HG02642 (cell line): ENCODE data around the gene RPS26.
"Not testable (repeated sequence)": the region's sequence is repeated elsewhere in the genome, so short reads cannot be mapped to it uniquely, and the experiment has no call there.

Source experiments
- ATAC-seq: cut with Tn5 transposase; IDR thresholded peaks from one replicate; pipeline ENCODE4 v1.9.1; 2021; ENCODE audit warnings: mild to moderate bottlenecking; ENCODE audit not compliant: unreplicated experiment, poor library complexity

The RPS26 gene

DNA sequence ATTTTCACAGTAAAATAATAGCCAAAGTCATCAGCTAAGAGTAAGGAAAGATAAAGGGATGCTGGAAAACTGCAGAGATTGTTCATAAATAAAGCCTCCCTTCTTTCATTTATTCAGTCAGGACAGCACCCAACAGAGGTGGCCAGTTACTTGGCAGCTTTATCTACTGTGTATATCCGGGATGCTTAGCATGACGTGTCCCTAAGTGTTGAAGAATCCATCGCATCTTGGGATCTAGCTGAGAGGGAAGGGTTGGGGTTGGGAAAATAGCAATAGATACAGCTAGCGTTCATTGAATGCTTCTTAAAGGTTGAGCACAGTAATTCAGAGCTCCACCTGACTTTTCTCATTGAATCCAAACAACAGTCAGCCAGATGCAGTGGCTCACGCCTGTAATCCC, 32.7 kb downstream of the RPS26 start:
- ATAC-seq, result no peak

DNA sequence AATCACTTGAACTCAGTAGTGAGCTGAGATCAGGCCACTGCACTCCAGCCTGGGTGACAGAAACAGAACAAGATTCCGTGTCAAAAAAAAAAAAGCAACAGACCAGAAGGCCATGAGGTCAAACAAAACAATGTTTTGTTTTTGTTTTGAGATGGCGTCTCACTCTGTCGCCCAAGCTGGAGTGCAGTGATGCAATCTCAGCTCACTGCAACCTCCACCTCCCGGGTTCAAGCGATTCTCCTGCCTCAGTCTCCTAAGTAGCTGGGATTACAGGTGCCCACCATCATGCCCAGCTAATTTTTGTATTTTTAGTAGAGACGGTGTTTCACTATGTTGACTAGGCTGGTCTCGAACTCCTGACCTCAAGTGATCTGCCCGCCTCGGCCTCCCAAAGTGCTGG, 36.2 kb downstream of the RPS26 start:
- not testable (repeated sequence) for ATAC-seq

DNA sequence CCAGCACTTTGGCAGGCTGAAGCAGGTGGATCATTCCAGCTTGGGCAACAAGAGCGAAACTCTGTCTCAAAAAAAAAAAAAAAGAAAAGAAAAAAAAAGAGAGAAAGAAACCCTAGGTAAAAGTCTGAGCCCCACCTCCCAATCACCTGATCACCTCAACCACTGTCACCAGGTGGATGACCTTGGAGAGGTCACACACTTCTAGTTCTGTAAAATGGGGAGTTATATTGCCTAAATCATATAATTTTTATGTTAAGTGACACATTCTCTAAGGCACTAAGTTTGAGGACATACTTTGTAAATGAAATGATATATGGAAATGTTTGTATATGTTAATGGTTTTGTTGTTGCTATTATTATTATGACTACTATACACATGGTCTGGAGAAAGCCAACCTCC, 36.7 kb downstream of the RPS26 start:
- no peak for ATAC-seq

DNA sequence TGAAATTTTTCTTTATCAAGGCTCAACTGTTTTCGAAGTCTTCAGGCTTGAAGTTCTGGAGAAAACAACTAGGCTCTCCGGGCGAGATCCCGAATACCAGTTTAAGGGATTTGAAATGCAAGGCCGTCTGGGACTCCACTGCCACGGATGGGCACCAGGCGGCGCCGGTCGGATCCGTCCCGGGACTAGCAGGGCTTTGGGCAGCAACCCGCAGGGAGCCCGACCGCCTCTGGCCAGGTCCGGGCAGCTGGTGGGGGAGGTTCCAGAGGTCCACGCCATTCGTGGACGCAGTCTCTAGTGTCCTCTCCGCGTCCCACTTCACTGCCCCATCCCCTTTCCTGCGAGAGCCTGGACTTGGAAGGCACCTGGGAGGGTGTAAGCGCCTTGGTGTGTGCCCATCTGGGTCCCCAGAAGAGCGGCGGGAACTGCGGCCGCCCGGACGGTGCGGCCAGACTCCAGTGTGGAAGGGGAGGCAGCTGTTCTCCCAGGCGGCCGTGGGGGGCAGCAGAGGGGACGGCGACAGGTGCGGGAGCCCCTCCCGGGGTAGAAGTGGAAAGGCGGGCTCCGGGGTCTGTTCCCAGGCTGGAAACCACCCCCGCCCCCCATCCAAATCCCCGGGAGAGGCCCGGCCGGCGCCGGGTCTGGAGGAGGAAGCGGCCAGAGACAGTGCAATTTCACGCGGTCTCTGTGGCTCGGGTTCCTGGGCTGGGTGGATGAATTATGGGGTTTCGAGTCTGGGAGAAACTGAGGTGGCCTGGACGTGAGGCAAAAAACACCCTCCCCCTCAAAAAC, 37.4 kb downstream of the RPS26 start:
- peak; percentile 78 for ATAC-seq

DNA sequence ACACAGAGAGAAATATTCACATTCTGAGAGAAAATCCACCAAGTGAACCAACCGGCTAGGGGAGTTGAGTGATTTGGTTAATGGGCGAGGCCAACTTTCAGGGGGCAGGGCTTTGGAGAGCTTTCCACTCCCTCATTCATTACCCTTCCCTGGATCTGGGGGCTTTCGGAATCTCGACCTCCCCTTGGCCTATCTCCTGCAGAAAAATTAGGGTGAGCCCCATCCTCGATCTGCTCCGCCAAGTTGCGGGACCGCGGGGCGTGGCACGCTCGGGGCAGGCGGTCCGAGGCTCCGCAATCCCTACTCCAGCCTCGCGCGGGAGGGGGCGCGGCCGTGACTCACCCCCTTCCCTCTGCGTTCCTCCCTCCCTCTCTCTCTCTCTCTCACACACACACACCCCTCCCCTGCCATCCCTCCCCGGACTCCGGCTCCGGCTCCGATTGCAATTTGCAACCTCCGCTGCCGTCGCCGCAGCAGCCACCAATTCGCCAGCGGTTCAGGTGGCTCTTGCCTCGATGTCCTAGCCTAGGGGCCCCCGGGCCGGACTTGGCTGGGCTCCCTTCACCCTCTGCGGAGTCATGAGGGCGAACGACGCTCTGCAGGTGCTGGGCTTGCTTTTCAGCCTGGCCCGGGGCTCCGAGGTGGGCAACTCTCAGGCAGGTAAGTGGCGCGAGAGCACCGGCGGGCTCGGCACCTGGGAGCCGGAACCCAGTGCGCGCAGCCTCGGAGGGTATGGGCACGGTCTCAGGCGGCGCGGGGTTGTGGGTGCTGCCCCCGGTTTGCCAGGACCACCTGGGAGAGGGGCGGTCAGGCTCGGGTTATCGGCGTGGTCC, 38.2 kb downstream of the RPS26 start, which contains the start of gene ERBB3:
TSS of gene ERBB3 (plus strand) at position 443 of the 833 bp plus-strand sequence. CDS start at position 579, 136 bp downstream.
- peak; percentile 38 for ATAC-seq

DNA sequence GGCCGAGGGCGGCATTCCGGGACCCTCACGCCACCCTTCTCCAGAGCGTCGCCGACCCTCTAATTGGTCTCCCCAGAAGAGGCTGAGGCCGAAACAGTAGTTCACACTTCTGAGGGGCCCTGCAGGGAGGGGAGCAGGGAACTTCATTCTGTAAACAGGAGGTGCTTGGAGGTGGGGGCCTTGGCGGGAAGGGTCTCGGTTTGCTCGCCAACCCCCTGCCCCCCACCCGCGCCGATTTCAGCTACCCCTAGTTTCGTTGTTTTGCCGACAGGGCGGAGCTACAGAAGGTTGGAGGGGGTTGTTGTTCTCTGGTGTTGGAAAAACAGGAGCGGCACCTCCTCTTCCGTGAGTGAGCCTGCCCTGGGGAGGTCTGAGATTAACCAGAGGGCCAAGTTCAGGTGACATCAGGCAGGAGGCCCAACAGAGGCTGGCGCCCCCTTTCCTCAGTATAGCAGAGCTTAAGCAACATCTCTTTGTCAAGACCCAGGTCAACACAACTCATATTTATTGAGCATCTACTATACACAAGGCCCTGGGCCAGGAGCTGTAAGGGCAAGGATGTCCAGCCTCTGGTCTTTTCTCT, 38.9 kb downstream of the RPS26 start:
- ATAC-seq, result no peak

DNA sequence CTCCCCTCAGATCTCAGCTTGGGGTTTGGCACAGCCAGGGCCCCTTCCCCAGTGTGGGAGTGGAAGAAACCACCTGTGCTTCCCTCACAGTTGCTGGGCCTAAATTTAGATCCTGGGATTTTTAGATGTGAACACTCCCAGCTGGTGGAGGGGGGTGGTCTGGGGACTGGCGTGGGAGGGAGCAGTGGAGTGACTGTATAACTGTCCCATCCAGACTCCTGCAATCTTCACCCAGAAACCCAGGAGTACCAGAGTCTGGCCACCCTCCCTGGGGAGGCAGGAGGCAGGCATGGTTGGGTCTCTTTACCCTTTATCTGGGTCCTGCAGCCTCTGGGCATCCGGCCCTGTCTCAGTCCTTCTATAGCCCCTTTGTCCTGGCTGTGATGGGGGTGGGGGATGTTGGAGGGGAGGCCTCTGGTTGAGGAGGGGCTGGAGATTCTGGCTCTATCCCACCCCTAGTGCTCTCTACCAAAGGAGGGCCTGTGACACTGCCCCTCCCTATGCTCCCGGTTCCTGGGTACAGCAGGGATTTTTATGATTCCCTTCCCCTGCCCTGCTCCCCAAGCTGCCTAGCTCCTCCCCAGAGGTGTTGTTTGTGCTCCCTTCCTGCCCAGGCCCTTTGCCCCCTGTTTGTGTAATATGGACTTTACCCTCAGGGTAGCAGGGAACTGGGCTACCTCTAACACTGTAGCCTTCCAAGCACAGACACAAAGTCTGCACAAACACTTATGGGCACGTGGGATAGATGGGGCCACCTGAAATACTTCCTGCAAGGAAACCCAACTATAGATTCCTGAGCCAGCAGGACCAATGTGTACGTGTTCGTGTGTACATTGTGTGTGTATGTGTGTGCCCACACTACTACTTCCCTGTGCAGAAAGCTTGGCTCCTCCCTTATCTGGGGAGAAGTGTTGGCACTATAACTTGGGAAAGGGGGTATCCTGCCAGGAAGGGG, 40.0 kb downstream of the RPS26 start:
- no peak for ATAC-seq

DNA sequence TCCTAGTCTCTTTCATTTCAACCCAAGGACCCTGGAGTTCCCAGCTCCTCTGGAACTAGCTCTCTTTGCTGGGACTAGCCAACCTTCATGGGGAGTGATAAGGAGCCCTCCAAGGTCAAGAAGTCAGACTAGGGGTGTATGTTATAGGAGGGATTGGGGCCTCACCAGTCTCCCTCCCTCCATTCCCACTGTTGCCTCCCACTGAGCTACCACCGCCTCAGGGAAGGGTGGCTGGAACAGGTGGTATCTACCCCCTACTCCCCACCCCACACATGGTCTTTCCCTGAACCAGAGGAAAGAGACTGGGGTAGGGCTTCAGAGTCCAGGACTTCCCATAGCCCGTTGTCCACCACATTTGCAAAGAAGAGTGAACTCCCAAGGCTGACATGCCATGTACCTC, 40.7 kb downstream of the RPS26 start:
- ATAC-seq, result no peak

DNA sequence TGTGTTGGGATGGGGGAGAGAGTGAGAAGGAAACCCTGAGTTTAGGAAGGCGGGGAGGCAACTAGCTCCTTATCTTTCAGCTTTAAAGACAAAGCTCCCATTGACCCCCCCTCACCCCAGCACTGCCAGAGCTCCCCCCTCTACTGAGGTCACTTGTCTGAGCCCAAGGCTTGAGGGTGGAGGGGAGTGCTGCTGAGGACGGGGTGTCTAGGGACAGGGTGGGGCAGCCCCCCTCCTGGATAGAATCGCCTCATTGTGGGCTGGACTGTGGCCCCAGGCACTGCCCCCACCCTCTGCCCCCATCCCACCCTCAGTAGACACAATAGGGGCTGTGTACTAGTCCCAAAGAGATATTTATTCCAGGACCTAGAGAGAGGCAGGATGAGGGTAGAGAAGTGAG, 41.2 kb downstream of the RPS26 start:
- no peak for ATAC-seq

DNA sequence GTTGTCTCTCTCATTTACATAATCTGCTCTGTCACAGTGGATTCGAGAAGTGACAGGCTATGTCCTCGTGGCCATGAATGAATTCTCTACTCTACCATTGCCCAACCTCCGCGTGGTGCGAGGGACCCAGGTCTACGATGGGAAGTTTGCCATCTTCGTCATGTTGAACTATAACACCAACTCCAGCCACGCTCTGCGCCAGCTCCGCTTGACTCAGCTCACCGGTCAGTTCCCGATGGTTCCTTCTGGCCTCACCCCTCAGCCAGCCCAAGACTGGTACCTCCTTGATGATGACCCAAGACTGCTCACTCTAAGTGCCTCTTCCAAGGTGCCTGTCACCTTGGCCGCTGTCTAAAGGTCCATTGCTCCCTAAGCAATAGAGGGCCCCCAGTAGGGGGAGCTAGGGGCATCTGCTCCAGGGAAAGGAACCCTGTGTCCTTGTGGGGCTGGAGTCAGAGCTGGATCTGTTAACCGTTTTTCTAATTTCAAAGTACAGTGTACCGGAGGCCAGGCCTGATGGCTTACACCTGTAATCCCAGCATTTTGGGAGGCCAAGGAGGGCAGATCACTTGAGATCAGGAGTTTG, 43.3 kb downstream of the RPS26 start:
- ATAC-seq, result no peak

DNA sequence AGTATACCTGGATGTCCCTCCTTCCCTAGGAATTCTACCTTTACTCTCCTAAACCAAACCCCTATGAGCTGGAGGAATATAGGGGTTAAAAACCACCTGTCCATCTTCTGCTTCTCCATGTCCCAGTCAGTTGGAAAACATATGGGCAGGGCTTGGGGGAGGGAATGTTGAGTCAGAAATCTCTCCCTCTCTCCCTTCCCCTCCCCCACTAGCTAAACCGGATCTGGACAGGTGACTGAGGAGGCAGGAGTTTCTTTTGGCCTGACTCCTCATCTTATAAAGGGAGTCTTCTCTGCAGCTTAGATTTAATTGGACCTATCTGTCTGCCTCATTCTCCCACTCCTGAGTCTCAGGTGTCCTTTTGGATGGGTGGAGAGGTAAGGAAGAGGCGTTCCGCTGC, 44.4 kb downstream of the RPS26 start:
- no peak for ATAC-seq

DNA sequence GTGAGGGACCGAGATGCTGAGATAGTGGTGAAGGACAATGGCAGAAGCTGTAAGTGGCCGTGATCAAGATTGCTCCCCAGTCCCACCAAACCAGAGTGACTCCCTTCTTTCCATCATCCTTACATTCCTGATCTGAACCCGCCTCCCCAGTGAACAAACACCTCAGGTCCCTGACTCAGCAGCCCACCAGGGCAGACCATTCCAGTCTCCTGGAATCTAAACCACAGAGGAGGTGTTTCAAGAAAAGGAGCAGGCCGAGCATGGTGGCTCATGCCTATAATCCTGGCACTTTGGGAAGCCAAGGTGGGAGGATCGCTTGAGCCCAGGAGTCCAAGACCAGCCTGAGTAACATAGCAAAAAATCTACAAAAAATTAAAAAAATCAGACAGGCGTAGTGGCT, 44.9 kb downstream of the RPS26 start:
- no peak for ATAC-seq

DNA sequence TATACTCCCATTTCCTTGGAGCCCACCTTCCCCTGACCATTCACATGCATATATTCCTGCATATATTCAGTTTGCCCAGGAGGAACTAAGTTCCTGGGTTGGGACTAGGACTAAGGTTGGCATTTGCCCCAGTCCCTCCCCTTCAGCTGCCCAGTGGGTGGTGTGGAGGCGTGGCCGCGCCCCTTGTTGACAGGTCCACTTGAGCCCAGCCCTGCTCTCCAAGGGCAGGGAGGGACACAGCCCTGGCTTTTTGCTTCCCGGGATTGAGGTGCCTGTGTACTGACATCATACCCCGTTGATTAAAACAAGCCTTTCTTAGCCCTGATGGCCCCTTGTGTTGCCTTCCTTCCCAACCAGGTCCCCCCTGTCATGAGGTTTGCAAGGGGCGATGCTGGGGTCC, 45.5 kb downstream of the RPS26 start:
- ATAC-seq, result no peak
